Activated CD4-positive, alpha-beta T cell treated with anti-CD3 and anti-CD28 coated beads, Interleukin-2, amount 10 ng/mL, durations not matched to agents 7 days and 5 days (primary cell): Measurements from ENCODE around the gene NT5DC3. TPM values are rescaled to one million over a fixed set of nuclear protein-coding genes. Genes with fewer than 3 reads are reported as not detected.
"Not testable (repeated sequence)": the region's sequence is repeated elsewhere in the genome, so short reads cannot be mapped to it uniquely, and the experiment has no call there.

ENCODE experiments used
- CTCF ChIA-PET: fragments of 350-600 bp; sonication (Branson Sonifier 250); formaldehyde crosslinking; loops from one replicate; lab custom pipeline; 2021; ENCODE audit warnings: antibody characterized with exemption; lab: Charles Lee
- POLR2A ChIA-PET: fragments of 350-600 bp; sonication (Branson Sonifier 250); formaldehyde crosslinking; loops from one replicate; lab custom pipeline; 2021; ENCODE audit warnings: antibody characterized with exemption; lab: Charles Lee
- DNase-seq: peaks from one replicate; pipeline ENCODE4 v3.0.0-alpha.2; 2020
- H3K27ac Mint-ChIP-seq: one replicate; pipeline ENCODE4 v1.8.0; 2021; ENCODE audit warnings: mild to moderate bottlenecking, moderate library complexity, mixed read lengths
- H3K27me3 Mint-ChIP-seq: one replicate; pipeline ENCODE4 v1.8.0; 2021; ENCODE audit warnings: mixed read lengths
- H3K36me3 Mint-ChIP-seq: one replicate; pipeline ENCODE4 v1.8.0; 2021; ENCODE audit warnings: low read depth, mixed read lengths
- H3K4me1 Mint-ChIP-seq: one replicate; pipeline ENCODE4 v1.8.0; 2021; ENCODE audit warnings: mixed read lengths
- H3K4me3 Mint-ChIP-seq: one replicate; pipeline ENCODE4 v1.8.0; 2021; ENCODE audit warnings: mild to moderate bottlenecking, moderate library complexity, mixed read lengths
- H3K9me3 Mint-ChIP-seq: one replicate; pipeline ENCODE4 v1.8.0; 2021; ENCODE audit warnings: mixed read lengths
- total RNA-seq, 2 experiments: library from RNA; stranded (reverse); gene quantifications; one replicate each; pipeline ENCODE4 v1.2.3, GENCODE V29; 2021

NT5DC3 gene
- total RNA-seq, 2 experiments from 2014 or later, result 3.5 to 4.3 TPM

DNA sequence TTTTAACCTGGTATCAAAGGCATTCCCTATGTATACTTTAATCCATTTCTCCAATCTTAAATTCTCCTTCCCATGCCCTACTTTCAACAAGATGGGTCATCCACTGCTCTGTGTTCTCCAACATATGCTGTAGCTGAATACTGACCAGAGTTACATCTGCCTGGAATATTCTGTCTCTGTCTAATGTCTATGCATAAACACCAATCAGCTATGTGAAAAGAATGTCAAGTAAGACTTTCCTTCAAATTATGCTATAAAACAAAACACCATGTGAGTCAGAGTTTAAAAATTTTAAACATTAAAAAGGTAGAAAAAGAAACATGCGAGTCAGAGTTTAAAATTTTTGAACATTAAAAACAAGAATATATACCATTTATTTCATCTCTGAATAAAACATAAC is 19.3 kb downstream of the NT5DC3 start:
- ChIA-PET CTCF (no interaction called here), POLR2A (no interaction called here)
- Mint-ChIP-seq H3K27ac (no peak overlapping the region), H3K9me3 (peaks cover 5% of the 10 kb centered on the region), H3K4me3 (no peak overlapping the region), H3K27me3 (no peaks in the 10 kb centered on the region), H3K36me3 (peaks cover 5% of the 10 kb centered on the region), H3K4me1 (no peaks in the 10 kb centered on the region)
- DNase-seq, result no peak

- ChIA-PET CTCF (no interaction called here), POLR2A (no interaction called here)
- Mint-ChIP-seq H3K4me3 (no peak overlapping the region), H3K4me1 (no peaks in the 10 kb centered on the region), H3K9me3 (peaks cover 5% of the 10 kb centered on the region), H3K36me3 (peaks cover 5% of the 10 kb centered on the region), H3K27me3 (no peaks in the 10 kb centered on the region), H3K27ac (no peak overlapping the region)
- no peak for DNase-seq
Measured at GRCh38 chr12:103820881-103821489, 20.0 kb downstream of the NT5DC3 start.

DNA sequence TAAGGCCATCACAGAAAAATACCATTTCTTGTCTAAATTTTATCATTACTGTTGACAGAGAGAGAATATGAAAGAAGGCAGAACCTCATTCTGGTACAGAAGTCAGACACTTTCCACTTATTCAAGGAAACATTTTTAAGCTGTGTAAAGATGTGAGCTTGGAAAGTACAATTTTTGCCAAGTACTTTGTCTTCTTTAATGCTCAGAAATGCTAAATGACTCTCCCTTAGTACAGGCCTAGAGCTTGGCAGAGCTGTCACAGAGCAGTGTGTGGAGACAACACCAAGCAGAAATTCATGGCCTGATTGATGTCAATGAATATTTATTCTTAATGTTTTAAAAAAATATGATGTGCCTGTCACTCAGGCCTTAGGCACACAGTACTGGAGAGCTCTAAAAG is 20.7 kb downstream of the NT5DC3 start:
- ChIA-PET CTCF (interaction anchor here (1.0 kb wide), 1 partner anchor 8 kb away, joined by 3 read pairs; no protein-coding TSS in a partner anchor), POLR2A (no interaction called here)
- Mint-ChIP-seq H3K27ac (no peak overlapping the region), H3K4me1 (no peaks in the 10 kb centered on the region), H3K4me3 (no peak overlapping the region), H3K9me3 (peaks cover 5% of the 10 kb centered on the region), H3K27me3 (no peaks in the 10 kb centered on the region), H3K36me3 (peaks cover 5% of the 10 kb centered on the region)
- no peak for DNase-seq

DNA sequence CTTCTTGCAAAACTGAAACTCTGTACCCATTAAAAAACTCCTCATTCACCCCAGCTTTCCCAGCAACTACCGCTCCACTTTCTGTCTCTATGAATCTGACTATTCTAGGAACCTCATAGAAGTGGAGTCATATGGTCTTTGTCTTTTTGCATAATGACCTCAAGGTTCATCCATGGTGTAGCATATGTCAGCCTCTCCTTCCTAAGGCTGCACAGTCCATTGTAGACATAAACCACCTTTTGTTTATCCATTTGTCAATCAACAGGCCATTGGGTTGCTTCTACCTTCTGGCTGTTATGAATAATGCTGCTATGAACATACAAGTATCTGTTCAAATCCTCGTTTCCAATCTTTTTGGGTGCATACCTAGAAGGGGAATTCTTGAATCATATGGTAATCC is 21.1 kb downstream of the NT5DC3 start:
- no peak overlapping the region for H3K4me3 Mint-ChIP-seq
- DNase-seq, result no peak
- no peaks in the 10 kb centered on the region for H3K4me1 Mint-ChIP-seq
- peaks cover 5% of the 10 kb centered on the region for H3K9me3 Mint-ChIP-seq
- ChIA-PET CTCF (interaction anchor here (1.0 kb wide), 1 partner anchor 8 kb away, joined by 3 read pairs; no protein-coding TSS in a partner anchor), POLR2A (no interaction called here)
- H3K27ac Mint-ChIP-seq, result no peak overlapping the region
- H3K27me3 Mint-ChIP-seq, result no peaks in the 10 kb centered on the region
- H3K36me3 Mint-ChIP-seq, result peaks cover 5% of the 10 kb centered on the region

DNA sequence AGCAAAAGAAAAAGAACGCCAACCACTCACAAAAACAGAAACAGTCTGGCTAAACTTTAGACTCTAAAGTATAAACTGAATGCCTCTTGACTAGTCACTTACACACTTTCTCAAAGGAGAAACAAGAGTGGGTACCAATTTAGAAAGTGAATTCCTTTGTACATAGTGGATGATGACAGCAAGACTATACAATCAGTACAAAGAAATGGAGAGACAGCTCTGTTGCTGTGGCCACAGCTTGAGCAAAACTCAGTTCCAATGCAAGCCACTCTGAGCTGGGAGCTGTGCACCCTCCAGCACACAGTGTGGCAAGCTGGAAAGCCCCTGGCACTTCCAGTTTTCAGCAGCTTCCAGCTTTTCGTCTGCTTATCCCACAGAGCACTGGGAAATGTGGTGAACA is 21.7 kb downstream of the NT5DC3 start:
- POLR2A ChIA-PET, result no interaction called here
- no peak overlapping the region for H3K4me3 Mint-ChIP-seq
- H3K4me1 Mint-ChIP-seq, result no peaks in the 10 kb centered on the region
- peaks cover 5% of the 10 kb centered on the region for H3K36me3 Mint-ChIP-seq
- DNase-seq, result no peak
- CTCF ChIA-PET, result interaction anchor here (1.0 to 1.2 kb wide), 2 partner anchors 9 to 22 kb away, joined by 3 read pairs; partner anchors contain the start of gene NT5DC3
- no peaks in the 10 kb centered on the region for H3K27me3 Mint-ChIP-seq
- no peak overlapping the region for H3K27ac Mint-ChIP-seq
- H3K9me3 Mint-ChIP-seq, result peaks cover 5% of the 10 kb centered on the region

GRCh38 chr12:103817791-103818190 is 23.2 kb downstream of the NT5DC3 start:
- POLR2A ChIA-PET, result no interaction called here

DNA sequence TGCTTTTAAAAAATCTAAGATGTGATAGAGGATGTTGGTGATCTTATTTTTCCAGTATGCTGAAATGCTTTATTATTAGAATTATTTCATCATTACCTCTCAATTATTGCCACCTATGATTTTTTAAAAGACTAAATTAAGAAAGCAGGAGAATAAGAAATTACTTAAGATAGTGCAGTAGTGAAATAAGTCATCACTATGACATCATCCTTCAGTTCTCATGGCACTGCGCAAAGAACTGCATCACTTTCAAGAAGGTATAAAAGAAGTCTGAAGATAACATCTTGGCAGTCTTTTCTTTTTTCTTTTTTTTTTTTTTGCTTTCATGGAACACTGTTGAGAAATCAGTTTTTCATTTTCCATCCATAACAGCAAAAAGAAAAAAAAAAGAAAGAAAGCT is 24.4 kb downstream of the NT5DC3 start:
- Mint-ChIP-seq H3K4me3 (no peak overlapping the region), H3K27me3 (no peaks in the 10 kb centered on the region), H3K9me3 (peaks cover 3% of the 10 kb centered on the region), H3K36me3 (peaks cover 5% of the 10 kb centered on the region), H3K4me1 (no peaks in the 10 kb centered on the region), H3K27ac (no peak overlapping the region)
- CTCF ChIA-PET, result no interaction called here
- no peak for DNase-seq
- POLR2A ChIA-PET, result no interaction called here

More at GRCh38 chr12:103817791-103818190, 23.2 kb downstream of the NT5DC3 start:
- Mint-ChIP-seq H3K9me3 (peaks cover 5% of the 10 kb centered on the region), H3K4me3 (no peak overlapping the region), H3K36me3 (peaks cover 5% of the 10 kb centered on the region), H3K27ac (no peak overlapping the region), H3K27me3 (no peaks in the 10 kb centered on the region), H3K4me1 (no peaks in the 10 kb centered on the region)
- DNase-seq, result no peak
- CTCF ChIA-PET, result interaction anchor here (0.6 kb wide), 1 partner anchor 295 kb away, joined by 4 read pairs; no protein-coding TSS in a partner anchor

DNA sequence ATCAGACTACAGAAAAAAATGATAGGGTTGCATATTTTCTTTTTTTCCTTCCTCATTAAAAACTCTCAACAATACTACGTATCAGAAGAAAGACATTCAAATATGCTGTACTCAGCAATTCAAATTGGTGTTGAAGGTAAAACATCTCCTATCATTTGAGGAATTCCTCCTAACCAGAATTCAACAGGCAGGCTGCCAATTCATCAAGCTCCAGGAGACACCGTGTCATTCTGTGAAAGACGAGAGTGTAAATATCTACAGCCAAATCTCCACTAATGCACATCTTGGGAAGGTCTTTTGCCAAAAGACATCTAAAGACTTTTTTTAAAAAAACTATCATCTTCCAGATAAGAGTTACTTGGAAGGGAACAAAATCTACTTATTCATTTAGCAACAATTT is 26.6 kb downstream of the NT5DC3 start:
- POLR2A ChIA-PET, result no interaction called here
- CTCF ChIA-PET, result no interaction called here
- Mint-ChIP-seq H3K4me1 (no peaks in the 10 kb centered on the region), H3K9me3 (no peaks in the 10 kb centered on the region), H3K36me3 (peaks cover 4% of the 10 kb centered on the region), H3K4me3 (no peak overlapping the region), H3K27me3 (no peaks in the 10 kb centered on the region), H3K27ac (no peak overlapping the region)
- DNase-seq, result no peak

GRCh38 chr12:103813949-103814348 is 27.1 kb downstream of the NT5DC3 start:
- ChIA-PET CTCF (no interaction called here), POLR2A (no interaction called here)
- no peak overlapping the region for H3K27ac Mint-ChIP-seq
- no peaks in the 10 kb centered on the region for H3K9me3 Mint-ChIP-seq
- no peak overlapping the region for H3K4me3 Mint-ChIP-seq
- peaks cover 2% of the 10 kb centered on the region for H3K36me3 Mint-ChIP-seq
- DNase-seq, result no peak
- no peaks in the 10 kb centered on the region for H3K27me3 Mint-ChIP-seq
- H3K4me1 Mint-ChIP-seq, result no peaks in the 10 kb centered on the region

DNA sequence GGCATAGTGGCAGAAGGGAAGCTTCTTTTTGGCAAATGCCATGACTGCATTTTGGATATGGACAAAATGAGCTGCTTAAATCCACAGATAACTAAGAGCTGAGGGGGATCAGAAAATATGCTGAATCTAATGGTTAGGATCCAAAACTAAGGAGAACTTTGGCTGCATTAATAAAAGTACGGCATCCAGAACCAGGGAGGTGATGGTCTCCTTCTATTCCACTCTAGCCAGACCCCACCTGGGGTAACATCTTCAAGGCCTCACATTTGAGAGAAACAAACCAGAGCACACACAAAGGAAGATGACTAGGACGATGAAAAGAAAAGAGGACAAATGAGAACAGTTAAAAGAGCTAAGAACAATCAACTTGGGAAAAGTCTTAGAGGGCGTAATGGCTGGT is 27.6 kb downstream of the NT5DC3 start:
- Mint-ChIP-seq H3K27me3 (no peaks in the 10 kb centered on the region), H3K36me3 (peaks cover 2% of the 10 kb centered on the region), H3K27ac (no peak overlapping the region), H3K9me3 (no peaks in the 10 kb centered on the region), H3K4me3 (no peak overlapping the region), H3K4me1 (no peaks in the 10 kb centered on the region)
- ChIA-PET CTCF (no interaction called here), POLR2A (no interaction called here)
- DNase-seq, result no peak

- no peak overlapping the region for H3K4me3 Mint-ChIP-seq
- H3K36me3 Mint-ChIP-seq, result peaks cover 2% of the 10 kb centered on the region
Measured at GRCh38 chr12:103812789-103813188, 28.2 kb downstream of the NT5DC3 start.

DNA sequence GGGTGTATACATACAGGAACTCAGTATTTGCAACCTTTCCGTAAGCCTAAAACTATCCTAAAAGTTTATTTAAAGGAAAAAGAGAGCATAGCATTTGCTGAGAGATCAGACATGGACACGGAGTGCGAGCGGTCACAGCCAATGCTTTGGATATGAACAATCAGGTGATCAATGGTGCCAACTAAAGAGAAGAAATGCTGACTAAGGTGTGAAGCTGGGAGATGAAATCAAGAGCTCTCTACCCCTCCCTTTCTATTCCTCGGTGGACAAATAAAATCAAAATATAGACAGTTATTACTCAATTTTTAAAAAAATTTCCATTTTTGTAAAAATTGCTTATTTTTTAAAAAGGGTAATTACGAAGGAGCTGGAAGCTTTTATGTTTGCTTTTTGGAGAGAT is 29.2 kb downstream of the NT5DC3 start:
- H3K4me3 Mint-ChIP-seq, result no peak overlapping the region
- CTCF ChIA-PET, result no interaction called here
- no peak overlapping the region for H3K27ac Mint-ChIP-seq
- no peaks in the 10 kb centered on the region for H3K9me3 Mint-ChIP-seq
- no peaks in the 10 kb centered on the region for H3K27me3 Mint-ChIP-seq
- peaks cover 2% of the 10 kb centered on the region for H3K36me3 Mint-ChIP-seq
- DNase-seq, result no peak
- POLR2A ChIA-PET, result no interaction called here
- H3K4me1 Mint-ChIP-seq, result no peaks in the 10 kb centered on the region

More at GRCh38 chr12:103812789-103813188, 28.2 kb downstream of the NT5DC3 start:
- Mint-ChIP-seq H3K9me3 (no peaks in the 10 kb centered on the region), H3K27me3 (no peaks in the 10 kb centered on the region), H3K4me1 (no peaks in the 10 kb centered on the region), H3K27ac (no peak overlapping the region)
- ChIA-PET POLR2A (no interaction called here), CTCF (no interaction called here)
- no peak for DNase-seq

DNA sequence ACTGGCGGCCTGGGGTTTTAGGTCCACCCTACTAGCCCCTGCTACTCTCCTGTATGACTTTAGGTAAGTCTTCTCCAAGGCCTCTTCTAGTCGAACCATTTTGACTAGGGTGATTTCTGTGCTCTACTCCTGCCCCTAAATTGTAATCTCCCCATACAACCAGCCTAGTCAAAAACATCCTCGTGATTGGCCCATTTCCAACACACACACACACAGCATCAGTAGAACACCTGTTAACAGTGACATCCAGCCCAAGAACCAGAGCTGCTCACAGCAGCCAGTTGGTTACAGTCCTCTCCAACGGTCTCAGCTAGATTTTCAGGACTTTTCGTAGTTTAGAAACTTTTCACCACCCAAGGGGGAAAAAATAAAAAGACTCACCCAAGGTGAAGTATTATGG is 30.9 kb downstream of the NT5DC3 start:
- CTCF ChIA-PET, result no interaction called here
- H3K27me3 Mint-ChIP-seq, result no peaks in the 10 kb centered on the region
- H3K4me3 Mint-ChIP-seq, result no peak overlapping the region
- no peaks in the 10 kb centered on the region for H3K9me3 Mint-ChIP-seq
- no peaks in the 10 kb centered on the region for H3K4me1 Mint-ChIP-seq
- H3K27ac Mint-ChIP-seq, result no peak overlapping the region
- POLR2A ChIA-PET, result no interaction called here
- no peak for DNase-seq
- H3K36me3 Mint-ChIP-seq, result peaks cover 2% of the 10 kb centered on the region

DNA sequence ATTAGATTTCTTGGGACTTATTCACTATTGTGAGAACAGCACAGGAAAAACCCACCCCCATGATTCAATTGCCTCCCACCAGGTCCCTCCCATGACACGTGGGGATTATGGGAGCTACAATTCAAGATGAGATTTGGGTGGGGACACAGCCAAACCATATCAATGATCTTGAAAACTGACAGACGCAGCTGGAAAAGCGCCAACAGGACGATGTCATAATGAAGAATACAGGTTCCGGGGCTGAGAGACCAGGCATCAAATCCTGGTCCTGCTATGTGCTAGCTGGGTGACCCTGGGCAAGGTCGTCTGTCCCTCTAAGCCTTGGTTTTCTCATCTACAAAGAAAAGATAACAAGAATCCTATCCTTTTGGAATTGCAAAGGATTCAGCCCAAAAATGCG is 31.4 kb downstream of the NT5DC3 start:
- H3K27ac Mint-ChIP-seq, H3K36me3 Mint-ChIP-seq, POLR2A ChIA-PET, CTCF ChIA-PET, DNase-seq, H3K9me3 Mint-ChIP-seq, H3K27me3 Mint-ChIP-seq, H3K4me3 Mint-ChIP-seq, H3K4me1 Mint-ChIP-seq: not testable (repeated sequence)
